Measurements from ENCODE around the gene PTPRU. TPM values are rescaled to one million over a fixed set of nuclear protein-coding genes. Genes with fewer than 3 reads are reported as not detected.

PTPRU gene
- total RNA-seq, 1 experiment from 2014 or later = 45.5 TPM

GRCh38 chr1:29344336-29344735 is 108.0 kb downstream of the PTPRU start:
- no peak overlapping the region for H4K8ac ChIP-seq (replicated peaks; ENCODE audit: insufficient read length, low read depth, low read length)
- H2BK15ac ChIP-seq (ENCODE audit: low read depth, low read length) = no peak overlapping the region
- no peak overlapping the region for H4K5ac ChIP-seq (ENCODE audit: insufficient read length, low read depth, low read length)
- no peaks in the 10 kb centered on the region for H3K9me3 ChIP-seq (ENCODE audit: control insufficient read depth, low read depth, low read length)
- Mint-ChIP-seq H3K27ac (peak overlapping the region in 1 of 3 experiments; percentile 19; a peak in 1 of 7 replicates), H3K4me1 (peaks cover 19 to 30% of the 10 kb centered on the region in 2 experiments), H3K9me3 (peaks cover 0 to 16% of the 10 kb centered on the region in 2 experiments; a peak in 3 of 5 replicates), H3K36me3 (ENCODE audit: insufficient read depth in 1 of 3, low read depth in 3 of 3) (peaks cover 0 to 5% (median 0%) of the 10 kb centered on the region in 3 experiments; a peak in 1 of 7 replicates), H3K4me3 (no peak overlapping the region; a peak in 1 of 5 replicates), H3K27me3 (ENCODE audit: low read depth) (peaks cover 16% of the 10 kb centered on the region)
- WGBS (ENCODE audit: extremely low coverage, insufficient read length, low lambda C conversion rate) = no CpG with 5 or more reads among the region's 9 CpGs
- no peak overlapping the region for H3K14ac ChIP-seq (ENCODE audit: insufficient read depth, low read length)
- peaks cover 4% of the 10 kb centered on the region; the same call in 1 of the 2 replicates for H3K4me1 ChIP-seq (ENCODE audit: insufficient read depth, low read length)
- no peak overlapping the region for H3K18ac ChIP-seq (ENCODE audit: insufficient read length, low read depth, low read length)
- no peaks in the 10 kb centered on the region for H3K27me3 ChIP-seq (ENCODE audit: insufficient read depth, low read length)
- H2AFZ ChIP-seq (ENCODE audit: low read length) = no peak overlapping the region
- no peak overlapping the region for H3K56ac ChIP-seq (ENCODE audit: insufficient read length, low read depth, low read length)
- no peaks in the 10 kb centered on the region for H3K79me2 ChIP-seq (ENCODE audit: insufficient read depth, low read length)
- no peak overlapping the region for H2BK12ac ChIP-seq (ENCODE audit: insufficient read length, low read depth, low read length)
- no peak overlapping the region for H3K4ac ChIP-seq (ENCODE audit: low read depth, low read length)
- H3T11ph ChIP-seq (ENCODE audit: low read length) = no peak overlapping the region
- H2BK120ac ChIP-seq (ENCODE audit: low read depth, low read length, poor library complexity, severe bottlenecking) = no peak overlapping the region
- no peaks in the 10 kb centered on the region for H3K23me2 ChIP-seq (ENCODE audit: insufficient read length, low read depth, low read length, poor library complexity, severe bottlenecking)
- H2BK5ac ChIP-seq (ENCODE audit: insufficient read length, low read length) = no peak overlapping the region
- H3K27ac ChIP-seq (ENCODE audit: insufficient read length, low read depth, low read length) = no peak overlapping the region
- H2AK5ac ChIP-seq (ENCODE audit: insufficient read length, low read length) = no peak overlapping the region
- TF ChIP-seq CTCF (conservative IDR thresholded peaks at IDR 0.05) = no peak
- H3K23ac ChIP-seq (ENCODE audit: insufficient read length, low read depth, low read length) = no peak overlapping the region
- H2BK20ac ChIP-seq (ENCODE audit: low read depth, low read length, poor library complexity, severe bottlenecking) = no peak overlapping the region
- H4K20me1 ChIP-seq (ENCODE audit: control insufficient read depth, insufficient read depth, insufficient read length) = no peaks in the 10 kb centered on the region
- no peak overlapping the region for H4K91ac ChIP-seq (ENCODE audit: insufficient read length, low read depth, low read length)
- no peak overlapping the region for H3K4me2 ChIP-seq (ENCODE audit: insufficient read depth, insufficient read length, low read length)
- H3K79me1 ChIP-seq (ENCODE audit: insufficient read depth, low read depth, low read length, poor library complexity, severe bottlenecking) = no peaks in the 10 kb centered on the region
- H3K9ac ChIP-seq (ENCODE audit: extremely low read depth, insufficient read length, low read length) = no peak overlapping the region
- no peak for DNase-seq

All from H9 (cell line).